HepG2 (cell line): ENCODE measurements around the gene MGAT5. TPM values are rescaled to one million over a fixed set of nuclear protein-coding genes. Genes with fewer than 3 reads are reported as not detected.

Experiments
- ATAC-seq: fragments of 200-7000 bp; cut with Tn5 transposase; 3 replicates; pipeline ENCODE4 v1.9.1; 2020; ENCODE audit warnings: mild to moderate bottlenecking, moderate library complexity
- BruUV-seq: library from RNA; stranded (reverse); fragments of 400-500 nt; replicated peaks from 2 replicates; lab custom pipeline; 2021; lab: Mats Ljungman, UMichigan
- CTCF ChIA-PET: fragments of 300-600 bp; formaldehyde crosslinking; extraction: SDS; loops from one replicate; lab custom pipeline; 2021; ENCODE audit warnings: low total read pairs, inconsistent platforms, low intra/inter-chr PET ratio; lab: Yijun Ruan, JAX
- POLR2A ChIA-PET: fragments of 350-600 bp; sonication (Branson Sonifier 250); formaldehyde crosslinking; loops from one replicate; lab custom pipeline; 2020; ENCODE audit warnings: antibody characterized with exemption, inconsistent platforms; lab: Yijun Ruan, JAX
- DNase-seq: peaks from one replicate; pipeline ENCODE4 v3.0.0-alpha.2; 2015; ENCODE audit warnings: low spot score
- FAIRE-seq: peaks from 3 replicates; lab custom pipeline; 2011; peaks lifted over from hg19 to GRCh38; lab: Jason Lieb, UNC
- H2AFZ ChIP-seq: one replicate; pipeline ENCODE4 v1.6.1; 2011; ENCODE audit warnings: low read length, inconsistent platforms
- H3K27ac ChIP-seq: fragments of 300-600 bp; 3 replicates; pipeline ENCODE4 v1.8.0; 2011; ENCODE audit warnings: mixed run types, mild to moderate bottlenecking, mixed read lengths, low read length, inconsistent platforms; ENCODE audit not compliant: insufficient read depth; ENCODE audit errors: extremely low read length
- H3K27me3 ChIP-seq, 2 experiments: fragments of 200-600 bp in 1 of 2; 2 replicates in 1 of 2; 3 replicates in 1 of 2; pipeline versions ENCODE4 v1.6.0 to v1.8.0; 2011; ENCODE audit warnings: low read length in 2 of 2, mild to moderate bottlenecking in 2 of 2, moderate library complexity in 2 of 2, inconsistent platforms in 1 of 2; ENCODE audit not compliant: insufficient read depth in 2 of 2, control insufficient read depth in 1 of 2
- H3K36me3 ChIP-seq, 2 experiments: fragments of 200-600 bp in 1 of 2; replicated peaks in 1 of 2; 2 replicates in 1 of 2; 3 replicates in 1 of 2; pipeline versions ENCODE4 v1.5.1 to v1.8.0; 2011; ENCODE audit warnings: low read length in 2 of 2, inconsistent platforms in 1 of 2; ENCODE audit not compliant: insufficient read depth in 2 of 2, control insufficient read depth in 1 of 2
- H3K4me1 ChIP-seq: 2 replicates; pipeline ENCODE4 v1.5.1; 2012; ENCODE audit warnings: low read length, inconsistent platforms; ENCODE audit not compliant: insufficient read depth
- H3K4me2 ChIP-seq: 2 replicates; pipeline ENCODE4 v1.6.0; 2011; ENCODE audit warnings: low read depth, low read length, inconsistent platforms
- H3K4me3 ChIP-seq, 3 experiments: fragments of 200-600 bp in 1 of 3; sonication (generic), shearing (Covaris generic) in 1 of 3; replicated peaks in 1 of 3; 2 replicates each; pipeline ENCODE4 v1.5.1; 2011 to 2016; ENCODE audit warnings: low read length in 3 of 3, inconsistent platforms in 2 of 3, low read depth in 2 of 3, mild to moderate bottlenecking in 2 of 3, control low read depth in 1 of 3, mixed read lengths in 1 of 3; ENCODE audit not compliant: insufficient read depth in 1 of 3
- H3K79me2 ChIP-seq: one replicate; pipeline ENCODE4 v1.6.1; 2011; ENCODE audit warnings: low read length, inconsistent platforms; ENCODE audit not compliant: insufficient read depth
- H3K9ac ChIP-seq: 2 replicates; pipeline ENCODE4 v1.6.0; 2011; ENCODE audit warnings: mild to moderate bottlenecking, low read depth, low read length, inconsistent platforms; ENCODE audit not compliant: insufficient read depth
- H3K9me3 ChIP-seq: 2 replicates; pipeline ENCODE4 v1.5.1; 2012; ENCODE audit warnings: mild to moderate bottlenecking, low read length
- H4K20me1 ChIP-seq: 2 replicates; pipeline ENCODE4 v1.6.0; 2011; ENCODE audit warnings: inconsistent platforms, mild to moderate bottlenecking, low read length, moderate library complexity; ENCODE audit not compliant: insufficient read depth
- ARHGAP35 ChIP-seq: sonication (generic); formaldehyde crosslinking; IDR thresholded peaks from 2 replicates; pipeline ENCODE4 v1.9.0; 2022; ENCODE audit warnings: mild to moderate bottlenecking, inconsistent platforms, moderate library complexity, missing genetic modification reagents, borderline replicate concordance
- RBAK ChIP-seq: sonication (generic); formaldehyde crosslinking; IDR thresholded peaks from 2 replicates; pipeline ENCODE4 v1.5.1; 2020; ENCODE audit warnings: mild to moderate bottlenecking, missing genetic modification reagents
- TRIM24 ChIP-seq: sonication (generic); formaldehyde crosslinking; IDR thresholded peaks from 2 replicates; pipeline ENCODE4 v1.8.0; 2022; ENCODE audit warnings: mild to moderate bottlenecking, missing genetic modification reagents
- WGBS: methylation state at CpG from one replicate; pipeline ENCODE4 v1.1.6; 2017; ENCODE audit warnings: low lambda C conversion rate; 5-methylcytosine and 5-hydroxymethylcytosine counted together
- in situ Hi-C: cut with HindIII; loops from 2 replicates; pipeline ENCODE4 v1.10.0; 2017; ENCODE audit warnings: low pct_unique_long_range_greater_than_20kb; ENCODE audit not compliant: extremely low pct_ligation_motif_present
- intact Hi-C: fragments of 100-400 bp; cut with micrococcal nuclease; formaldehyde crosslinking; loops from one replicate; pipeline ENCODE4 v1.10.0; 2022; ENCODE audit not compliant: unreplicated experiment
- polyA plus RNA-seq, 8 experiments: library from polyadenylated mRNA; depleted of rRNA in 3 of 8; stranded (reverse) in 7 of 8; unstranded in 1 of 8; fragments of >200 nt; fragmentation: Illumina TruSeq in 4 of 8; extraction: Trizol in 4 of 8; gene quantifications; 2 replicates each; pipeline versions ENCODE4 v1.2.1 to v1.2.3, GENCODE V29; 2011 to 2016; ENCODE audit warnings: low read depth in 4 of 8, missing spikeins in 1 of 8, mixed read lengths in 1 of 8; ENCODE audit not compliant: insufficient read depth in 1 of 8
- total RNA-seq, 5 experiments: library from RNA; depleted of rRNA; stranded (reverse); fragments of >200 nt; fragmentation: Illumina TruSeq; extraction: Trizol; gene quantifications; 2 replicates each; pipeline ENCODE4 v1.2.3, GENCODE V29; 2016; ENCODE audit warnings: low read depth in 1 of 5

The MGAT5 gene
- total and polyA plus RNA-seq, 2 of the 13 experiments (the other 11 are each of a cell fraction or from before 2014, with no cell fraction given): 33.1 to 60.2 TPM

GRCh38 chr2:134381141-134381540 lies 127.3 kb downstream of the MGAT5 start:
- 87% methylated on average over 1 of the region's 1 CpG for WGBS
- peaks cover 2 to 15% of the 10 kb centered on the region in 2 experiments; a peak in 3 of 5 replicates for H3K36me3 ChIP-seq
- POLR2A ChIA-PET: no interaction called here
- H4K20me1 ChIP-seq: no peaks in the 10 kb centered on the region
- ATAC-seq: no peak
- H3K4me1 ChIP-seq: peaks cover 6% of the 10 kb centered on the region
- no peaks in the 10 kb centered on the region for H3K27me3 ChIP-seq
- H3K27ac ChIP-seq: no peak overlapping the region
- no peak for TF ChIP-seq ARHGAP35
- no peak for TF ChIP-seq TRIM24 (CRISPR knock-in tag)
- H3K4me2 ChIP-seq: no peak overlapping the region
- no peaks in the 10 kb centered on the region for H3K9me3 ChIP-seq
- no peak overlapping the region for H2AFZ ChIP-seq
- CTCF ChIA-PET: no interaction called here
- in situ Hi-C loops (no loop called here), intact Hi-C loops (no loop called here)
- BruUV-seq: no TSS peak
- no peak overlapping the region for H3K9ac ChIP-seq
- no peaks in the 10 kb centered on the region for H3K79me2 ChIP-seq
- DNase-seq: no peak
- FAIRE-seq: no peak
- H3K4me3 ChIP-seq: no peak overlapping the region

- Histone ChIP-seq H4K20me1 (no peaks in the 10 kb centered on the region), H3K36me3 (peaks cover 3% of the 10 kb centered on the region in 2 experiments; a peak in 2 of 5 replicates), H3K9me3 (no peaks in the 10 kb centered on the region), H3K79me2 (no peaks in the 10 kb centered on the region), H3K4me2 (no peak overlapping the region), H2AFZ (no peak overlapping the region), H3K27me3 (no peaks in the 10 kb centered on the region), H3K9ac (no peak overlapping the region)
- no peak for DNase-seq
- POLR2A ChIA-PET: no interaction called here
- intact Hi-C loops: no loop called here
- 96% methylated on average over 4 of the region's 4 CpGs for WGBS
- no TSS peak for BruUV-seq
- CTCF ChIA-PET: no interaction called here
- FAIRE-seq: no peak
- TF ChIP-seq RBAK (CRISPR knock-in tag): no peak
- TF ChIP-seq, all 625 proteins: peak for 0
- in situ Hi-C loops: no loop called here
- no peak for ATAC-seq
- Histone ChIP-seq H3K27ac (no peak overlapping the region), H3K4me1 (no peaks in the 10 kb centered on the region), H3K4me3 (no peak overlapping the region)
Measured at GRCh38 chr2:134384131-134384530, 130.3 kb downstream of the MGAT5 start.
